Activated CD4-positive, alpha-beta T cell treated with anti-CD3 and anti-CD28 coated beads for 1 hour (primary cell): ENCODE results near the gene SLC25A3.
"Not testable (repeated sequence)": the region's sequence is repeated elsewhere in the genome, so short reads cannot be mapped to it uniquely, and the experiment has no call there.

Source experiments
- DNase-seq: peaks from one replicate; pipeline ENCODE4 v3.0.0-alpha.2; 2020

Gene SLC25A3

DNA sequence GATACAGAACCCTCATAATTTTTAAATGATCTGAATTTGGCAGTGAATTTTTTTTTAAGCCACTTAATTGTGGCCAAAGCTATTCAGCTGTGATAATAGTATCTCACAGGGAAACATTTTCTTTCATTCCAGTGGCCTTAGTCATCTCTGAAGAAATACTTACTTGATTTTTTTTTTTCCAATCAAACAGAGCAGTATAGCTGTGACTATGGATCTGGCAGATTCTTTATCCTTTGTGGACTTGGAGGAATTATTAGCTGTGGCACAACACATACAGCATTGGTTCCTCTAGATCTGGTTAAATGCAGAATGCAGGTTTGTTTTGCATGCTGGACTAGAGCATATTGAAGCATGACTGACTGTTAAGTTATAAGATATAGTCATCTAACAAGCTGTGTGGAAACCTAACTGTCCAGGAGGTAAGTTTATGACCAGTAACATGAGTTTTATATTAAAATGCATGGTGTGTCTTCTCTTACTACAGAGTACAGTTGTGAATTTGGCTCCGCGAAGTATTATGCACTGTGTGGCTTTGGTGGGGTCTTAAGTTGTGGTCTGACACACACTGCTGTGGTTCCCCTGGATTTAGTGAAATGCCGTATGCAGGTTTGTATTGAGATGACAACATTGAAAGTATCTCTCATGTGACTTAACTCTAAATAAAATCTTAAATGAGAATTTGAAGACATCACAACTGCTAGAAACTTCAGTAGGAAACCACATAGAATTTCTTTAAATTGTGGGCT lies 1.9 kb downstream of the SLC25A3 start:
- DNase-seq = no peak

DNA sequence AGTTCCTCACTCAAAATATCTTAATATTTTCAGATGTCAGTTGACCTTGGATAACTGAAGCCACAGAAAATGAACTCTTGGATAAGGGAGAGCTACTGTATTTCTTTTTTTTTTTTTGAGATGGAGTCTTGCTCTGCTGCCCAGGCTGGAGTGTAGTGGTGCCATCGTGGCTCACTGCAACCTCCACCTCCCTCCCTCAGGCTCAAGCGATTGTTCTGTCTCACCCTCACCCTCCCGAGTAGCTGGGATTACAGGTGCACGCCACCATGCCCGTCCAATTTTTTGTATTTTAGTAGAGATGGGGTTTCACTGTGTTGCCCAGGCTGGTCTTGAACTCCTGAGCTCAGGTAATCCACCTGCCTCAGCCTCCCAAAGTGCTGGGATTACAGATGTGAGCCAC lies 3.8 kb downstream of the SLC25A3 start:
- DNase-seq = not testable (repeated sequence)

DNA sequence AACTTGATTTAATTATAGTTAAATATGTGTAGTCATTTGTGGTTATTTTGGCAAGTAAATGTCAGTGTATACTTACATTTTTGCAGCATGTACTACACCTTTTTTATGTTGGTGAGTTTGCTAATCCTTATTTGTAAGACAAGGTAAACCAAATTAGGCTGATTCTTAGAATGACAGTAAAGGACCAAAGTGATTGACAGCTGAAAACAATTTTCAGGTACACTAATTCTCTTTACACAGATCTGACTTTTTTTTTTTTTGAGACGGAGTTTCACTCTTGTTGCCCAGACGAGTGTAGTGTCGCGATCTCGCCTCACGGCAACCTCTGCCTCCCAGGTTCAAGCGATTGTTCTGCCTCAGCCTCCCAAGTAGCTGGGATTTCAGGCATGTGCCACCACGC lies 8.4 kb downstream of the SLC25A3 start:
- no peak for DNase-seq

DNA sequence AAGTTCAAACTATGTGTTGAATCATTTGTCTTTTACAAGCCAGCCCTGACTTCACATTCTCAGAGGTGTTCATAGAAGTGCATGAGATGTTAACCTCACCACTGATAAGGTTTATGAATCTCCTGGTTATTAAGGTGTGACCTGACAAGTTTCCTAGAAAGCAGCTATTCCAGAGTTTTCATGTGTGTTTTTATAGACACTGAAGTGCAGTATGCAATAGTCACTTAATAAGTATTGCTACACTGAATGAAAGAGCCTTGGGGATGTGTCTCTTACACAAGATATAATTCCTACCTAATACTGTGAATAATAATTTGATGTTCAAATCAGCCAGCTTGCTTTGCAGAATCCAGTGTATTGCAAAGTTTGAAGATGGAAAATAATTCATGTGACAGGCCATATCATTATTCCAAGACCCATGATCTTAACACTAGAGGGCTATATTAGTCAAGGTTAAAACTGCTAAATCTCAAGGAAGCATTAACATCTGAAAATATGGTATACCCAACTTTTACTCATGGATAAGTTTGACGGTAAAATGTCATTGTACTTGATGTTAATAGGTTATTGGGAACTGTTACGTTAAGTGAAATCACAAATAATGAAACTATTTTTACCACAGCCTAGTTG lies 13.0 kb downstream of the SLC25A3 start:
- no peak for DNase-seq

DNA sequence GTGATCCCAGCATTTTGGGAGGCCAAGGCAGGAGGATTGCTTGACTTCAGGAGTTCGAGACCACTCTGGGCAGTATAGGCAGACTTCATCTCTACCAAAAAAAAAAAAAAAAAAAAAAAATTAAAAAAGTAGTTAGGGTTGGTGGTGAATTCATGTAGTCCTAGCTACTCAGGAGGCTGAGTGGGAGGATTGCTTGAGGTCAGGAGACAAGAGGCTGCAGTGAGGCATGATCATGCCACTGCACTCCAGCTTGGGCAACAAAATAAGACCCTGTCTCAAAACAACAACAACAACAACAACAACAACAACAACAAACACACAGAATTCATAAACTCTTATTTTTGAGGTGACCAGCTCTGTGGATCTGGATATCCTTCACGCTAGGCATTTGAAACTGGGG lies 17.1 kb downstream of the SLC25A3 start:
- DNase-seq = no peak

DNA sequence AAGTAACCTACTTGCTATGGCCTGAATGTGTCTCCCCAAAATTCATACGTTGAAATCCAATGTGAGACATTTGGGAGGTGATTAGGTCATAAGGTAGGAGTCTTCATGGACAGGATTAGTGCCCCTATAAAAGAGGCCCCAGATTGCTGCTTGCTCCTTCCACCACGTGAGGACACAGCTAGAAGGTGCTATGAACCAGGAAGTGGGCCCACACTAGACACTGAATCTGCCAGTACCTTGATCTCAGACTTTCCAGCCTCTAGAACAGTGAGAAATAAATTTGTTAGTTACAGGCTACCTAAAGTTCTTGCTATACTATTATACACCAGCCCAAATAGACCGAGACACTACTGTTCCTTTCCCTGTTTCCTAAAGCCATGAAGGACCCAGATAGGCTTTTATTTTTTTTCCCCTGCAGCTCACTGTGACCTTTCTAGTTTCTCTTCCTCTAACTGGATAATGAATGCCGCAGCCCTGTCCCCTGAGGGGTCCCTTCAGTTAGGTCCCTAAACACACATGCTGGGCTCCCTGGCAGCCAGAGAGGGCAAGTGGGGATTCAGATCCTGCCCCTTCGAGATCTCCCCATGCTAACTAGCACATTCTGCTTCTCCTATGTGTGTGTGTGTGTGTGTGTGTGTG lies 19.3 kb downstream of the SLC25A3 start:
- DNase-seq = no peak

DNA sequence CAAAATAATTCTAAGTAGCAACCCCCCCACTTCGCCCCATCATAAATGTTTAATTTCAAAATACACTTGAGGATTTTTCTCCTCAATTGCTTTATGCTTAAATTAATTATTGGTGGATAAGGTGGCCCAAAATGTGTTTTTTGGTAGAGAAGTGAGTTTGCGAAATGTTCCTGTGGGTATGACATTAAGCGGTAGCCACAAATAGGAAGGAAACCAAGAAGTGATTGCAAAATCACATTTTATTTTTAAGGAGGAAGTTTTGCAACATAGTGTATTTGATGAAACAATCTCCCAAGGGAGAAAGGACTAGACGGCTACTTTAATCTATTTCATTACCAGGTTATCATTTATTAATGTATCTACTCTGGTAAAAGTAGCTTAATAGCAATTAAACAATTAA lies 25.5 kb downstream of the SLC25A3 start:
- DNase-seq = no peak

DNA sequence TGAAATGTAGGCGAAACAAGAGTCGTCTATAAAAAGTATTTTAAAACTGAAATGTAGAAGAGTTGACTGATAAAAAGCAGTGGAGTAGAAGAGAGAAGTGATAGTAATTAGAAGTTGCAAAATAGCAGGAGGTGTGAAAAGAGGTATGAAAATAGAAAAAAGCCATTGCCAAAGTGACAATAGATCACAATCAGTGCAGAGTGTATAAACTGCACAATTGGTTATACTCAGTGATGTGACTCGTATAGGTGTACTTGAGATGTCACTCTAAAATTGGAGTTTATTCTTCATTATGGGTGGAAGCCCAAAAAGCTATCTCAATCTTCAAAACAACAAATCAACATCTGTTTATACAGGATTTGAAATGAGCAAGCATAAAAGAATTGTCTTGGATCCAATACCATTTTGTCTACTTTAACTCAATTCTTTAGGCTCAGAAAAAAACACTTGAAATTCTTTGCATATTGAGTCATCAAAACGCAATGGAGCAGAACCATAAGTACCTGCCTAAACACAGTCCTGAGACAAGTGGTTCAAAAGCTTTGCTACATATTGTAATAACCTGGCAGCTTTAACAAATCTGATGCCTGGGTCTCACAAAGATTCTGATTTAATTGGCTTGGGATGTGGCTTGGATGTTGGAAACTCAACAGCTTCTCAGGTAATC lies 42.3 kb downstream of the SLC25A3 start:
- DNase-seq = no peak

DNA sequence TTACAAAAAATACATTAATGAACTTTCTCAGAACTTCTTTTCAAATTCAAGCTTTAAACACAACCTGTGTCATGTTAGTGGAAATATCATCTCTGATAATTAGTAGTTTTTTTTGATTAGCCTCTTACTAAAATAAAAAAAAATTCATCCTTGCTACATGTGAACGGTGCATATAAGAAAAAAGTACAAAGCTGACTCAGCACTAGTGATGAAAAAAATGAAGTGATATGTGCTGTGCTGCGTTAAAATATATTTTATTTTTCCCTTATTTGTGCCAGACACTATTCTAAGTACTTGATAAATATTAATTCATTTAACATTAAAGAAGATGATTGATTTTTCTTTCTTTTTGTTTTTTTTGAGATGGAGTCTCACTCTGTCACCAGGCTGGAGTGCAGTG lies 43.6 kb downstream of the SLC25A3 start:
- no peak for DNase-seq

DNA sequence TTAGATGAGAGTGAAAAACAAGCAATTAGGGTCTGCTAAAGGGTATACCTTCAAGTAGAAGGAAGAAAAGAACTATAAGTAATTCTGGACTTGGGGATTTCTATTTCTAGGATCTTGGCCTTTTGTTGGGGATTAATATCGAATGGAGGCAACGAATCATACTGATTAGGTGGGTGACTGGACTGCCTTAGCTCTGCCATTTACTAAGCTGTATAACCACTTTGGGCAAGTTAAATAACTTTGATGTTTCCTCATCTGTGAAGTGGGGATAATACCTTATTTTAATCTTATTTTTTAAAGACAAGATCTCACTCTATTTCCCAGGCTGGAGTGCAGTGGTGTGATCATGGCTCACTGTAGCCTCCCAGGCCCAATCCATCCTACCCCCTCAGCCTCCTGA lies 44.5 kb downstream of the SLC25A3 start:
- no peak for DNase-seq

DNA sequence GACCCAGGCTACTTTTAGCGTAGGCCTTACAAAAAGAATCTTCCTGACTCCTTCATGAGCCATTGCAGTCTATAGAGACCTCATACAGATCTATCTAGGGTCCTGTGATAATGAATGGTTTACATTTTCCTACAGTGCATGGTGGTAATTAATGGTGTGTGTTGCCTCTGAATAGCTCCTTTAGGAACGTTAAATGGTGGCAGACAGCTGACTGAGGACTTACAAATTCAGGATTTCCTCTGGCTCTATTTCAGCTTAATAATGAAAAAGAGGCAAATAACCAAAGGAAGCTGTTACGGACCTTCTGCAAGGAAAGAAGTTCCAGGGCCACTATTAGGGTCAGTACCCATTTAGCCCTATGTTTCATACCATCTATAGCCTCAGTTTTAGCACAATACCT lies 46.0 kb downstream of the SLC25A3 start:
- DNase-seq = no peak

DNA sequence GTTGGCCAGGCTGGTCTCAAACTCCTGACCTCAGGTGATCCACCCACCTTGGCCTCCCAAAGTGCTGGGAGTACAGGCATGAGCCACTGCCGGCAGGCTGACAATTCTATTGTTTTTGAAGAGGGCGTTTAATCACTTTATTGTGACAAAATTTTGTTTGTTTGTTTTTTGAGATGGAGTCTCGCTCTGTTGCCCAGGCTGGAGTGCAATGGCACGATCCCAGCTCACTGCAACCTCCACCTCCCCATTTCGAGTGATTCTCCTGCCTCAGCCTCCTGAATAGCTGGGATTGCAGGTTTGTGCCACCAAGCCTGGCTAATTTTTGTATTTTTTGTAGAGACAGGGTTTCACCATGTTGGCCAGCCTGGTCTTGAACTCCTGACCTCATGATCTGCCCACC lies 49.3 kb downstream of the SLC25A3 start:
- DNase-seq = not testable (repeated sequence)

DNA sequence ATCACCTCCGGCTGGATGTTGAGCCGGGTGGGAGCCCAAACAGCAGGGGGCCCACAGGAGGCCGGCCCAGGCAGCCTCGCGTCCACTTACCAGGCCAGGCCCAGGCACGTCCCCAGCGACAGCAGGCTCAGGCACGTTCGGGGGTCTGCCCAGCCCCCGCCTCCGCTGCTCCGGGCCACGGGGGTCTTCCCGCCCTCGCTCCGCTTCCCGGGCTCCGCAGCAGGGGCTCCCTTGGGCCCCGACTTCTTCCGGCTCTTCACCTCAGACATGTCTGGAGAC lies 50.9 kb downstream of the SLC25A3 start:
- no peak for DNase-seq

DNA sequence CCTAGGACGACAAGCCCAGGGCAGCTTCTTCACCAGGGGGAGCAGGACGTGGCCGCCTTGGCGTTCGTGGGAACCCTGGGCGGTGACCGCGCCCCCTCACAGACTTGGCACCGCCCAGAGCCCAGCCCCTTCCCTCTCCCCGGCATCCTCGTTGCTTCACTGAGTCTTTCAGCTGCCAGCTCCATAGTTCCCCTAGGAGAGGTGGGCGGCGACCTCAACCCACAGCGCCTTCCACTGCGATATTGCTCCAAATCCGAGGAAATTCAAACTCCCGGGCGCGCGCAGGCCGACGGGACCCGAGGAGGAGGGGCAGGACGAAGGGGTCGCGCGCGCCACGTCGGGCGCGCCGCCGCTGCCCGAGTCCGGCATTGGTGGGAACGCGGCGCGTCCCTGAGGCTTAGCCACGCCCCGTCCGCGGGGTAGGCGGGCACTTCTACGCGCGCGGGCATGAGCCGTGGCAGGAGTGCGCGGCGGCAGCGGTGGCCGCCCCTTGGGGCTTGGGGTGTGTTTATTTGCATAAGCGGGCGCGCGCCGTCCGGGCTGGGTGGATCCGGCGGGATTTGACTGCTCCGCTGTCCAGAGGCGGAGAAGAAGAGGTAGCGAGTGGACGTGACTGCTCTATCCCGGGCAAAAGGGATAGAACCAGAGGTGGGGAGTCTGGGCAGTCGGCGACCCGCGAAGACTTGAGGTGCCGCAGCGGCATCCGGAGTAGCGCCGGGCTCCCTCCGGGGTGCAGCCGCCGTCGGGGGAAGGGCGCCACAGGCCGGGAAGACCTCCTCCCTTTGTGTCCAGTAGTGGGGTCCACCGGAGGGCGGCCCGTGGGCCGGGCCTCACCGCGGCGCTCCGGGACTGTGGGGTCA lies 51.5 kb downstream of the SLC25A3 start, which contains the start of the genes APAF1 and IKBIP:
Gene APAF1, plus strand, starts transcription at position 579 of the 860 bp plus-strand sequence. CDS start 3,070 bp downstream, outside the sequence.
Gene IKBIP, minus strand, starts transcription at position 77 of the 860 bp plus-strand sequence. CDS start 87 bp downstream, outside the sequence.
- DNase-seq = peak; percentile 94

DNA sequence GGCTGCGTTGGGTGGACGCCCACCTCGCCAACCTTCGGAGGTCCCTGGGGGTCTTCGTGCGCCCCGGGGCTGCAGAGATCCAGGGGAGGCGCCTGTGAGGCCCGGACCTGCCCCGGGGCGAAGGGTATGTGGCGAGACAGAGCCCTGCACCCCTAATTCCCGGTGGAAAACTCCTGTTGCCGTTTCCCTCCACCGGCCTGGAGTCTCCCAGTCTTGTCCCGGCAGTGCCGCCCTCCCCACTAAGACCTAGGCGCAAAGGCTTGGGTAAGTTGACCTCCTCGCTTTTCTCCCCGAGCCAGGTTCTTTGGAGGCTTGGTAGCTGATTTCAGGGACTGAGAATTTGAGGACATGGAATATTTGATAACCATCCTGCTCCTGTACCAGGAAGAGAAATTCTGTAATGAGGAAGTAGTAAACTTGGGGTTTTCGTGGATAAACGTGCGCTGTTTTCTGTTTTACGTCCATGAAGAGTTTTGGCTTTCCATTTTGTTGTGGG lies 52.1 kb downstream of the SLC25A3 start:
- DNase-seq = no peak

DNA sequence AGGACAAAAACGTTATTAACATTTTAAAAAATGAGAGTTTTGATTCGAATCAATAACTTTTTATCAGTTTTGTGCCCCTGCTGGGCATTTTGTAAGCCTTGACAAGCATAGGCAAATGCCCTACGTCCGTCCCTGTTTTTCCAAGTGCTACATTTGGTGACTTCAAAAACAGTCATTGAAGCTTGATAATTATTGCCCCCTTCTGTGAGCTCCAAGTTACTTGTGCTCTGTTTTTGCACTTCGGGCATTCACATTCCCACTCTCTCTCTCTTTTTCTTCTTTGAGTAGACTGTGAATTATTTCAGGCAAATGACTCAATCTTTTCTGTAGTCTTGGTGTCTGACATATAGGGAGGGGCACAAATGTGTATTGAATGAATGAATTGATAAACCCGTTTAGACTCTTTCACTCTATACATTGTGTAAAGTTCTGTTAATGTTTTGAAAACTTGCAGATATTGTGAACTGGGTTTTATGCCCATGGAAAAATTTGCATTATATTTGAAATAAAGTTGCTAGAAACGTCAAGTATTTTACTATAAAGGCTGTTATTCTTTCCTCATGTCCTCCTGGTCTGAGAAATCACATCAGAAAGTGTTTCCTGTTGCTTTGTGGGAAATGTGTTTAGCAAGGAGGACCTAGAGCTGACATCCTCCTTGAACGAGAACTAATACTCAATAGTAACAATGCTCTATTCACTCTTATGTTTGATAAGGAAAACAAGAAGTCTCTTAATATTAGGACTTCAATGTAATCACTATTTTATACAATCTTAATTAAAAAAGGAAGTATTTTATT lies 53.0 kb downstream of the SLC25A3 start:
- no peak for DNase-seq

DNA sequence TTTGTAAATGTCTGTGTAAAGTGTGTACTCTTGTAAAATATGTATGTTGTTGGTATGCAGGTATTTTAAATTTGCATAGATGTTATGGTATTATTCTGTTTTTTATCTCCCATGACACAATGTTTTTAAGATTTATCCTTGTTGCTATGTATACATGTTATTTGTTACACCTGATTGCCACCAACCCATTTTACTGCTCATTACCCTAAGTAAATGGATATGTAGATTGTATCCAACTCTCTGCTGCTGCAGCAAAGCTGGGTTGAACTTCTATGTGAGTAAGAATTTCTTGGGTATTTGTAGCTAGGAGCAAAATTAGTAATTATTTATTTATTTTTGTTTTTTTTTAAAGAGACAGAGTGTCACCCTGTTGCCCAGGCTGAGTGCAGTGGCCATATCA lies 57.8 kb downstream of the SLC25A3 start:
- DNase-seq = no peak

DNA sequence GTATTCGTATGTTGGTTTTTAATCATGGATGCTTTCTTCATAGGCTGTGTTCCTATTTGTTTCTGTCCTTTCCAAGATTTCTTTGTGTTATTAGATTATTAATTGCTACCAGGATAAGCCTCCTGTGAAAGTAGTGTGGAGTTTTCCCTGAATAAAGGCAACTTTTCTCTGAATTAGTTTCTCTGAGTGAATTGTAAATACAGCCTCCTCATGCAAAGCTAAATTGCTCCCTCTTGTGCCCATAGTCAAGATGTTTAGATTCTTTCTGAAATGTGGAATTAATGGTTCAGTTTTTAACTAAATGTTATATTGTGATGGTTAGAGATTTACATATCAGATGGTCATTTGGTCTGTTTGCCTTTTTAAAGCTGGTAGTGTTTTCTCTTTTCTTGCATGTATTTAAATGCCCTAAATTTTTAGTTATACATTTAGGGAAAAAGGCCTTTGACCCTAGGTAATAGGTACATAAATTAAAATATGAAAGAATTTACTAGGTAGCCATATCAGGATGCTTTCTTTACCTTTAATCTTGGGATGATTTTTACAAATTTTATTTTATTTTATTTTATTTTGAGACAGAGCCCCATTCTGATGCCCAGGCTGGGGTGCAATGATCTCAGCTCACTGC lies 60.5 kb downstream of the SLC25A3 start:
- DNase-seq = no peak
